VCaP (cell line): ENCODE measurements around the gene WDTC1.
A peak's percentile ranks its signal among the peaks of the same experiment; 100 is the strongest.

ENCODE experiments used
- H3K27ac ChIP-seq: fragments of 450-650 bp; 2 replicates; pipeline ENCODE4 v1.5.1; 2017
- TF ChIP-seq, protein P1 (sequence below): fragments of 450-650 bp; conservative IDR thresholded peaks from 2 replicates; pipeline ENCODE4 v1.5.1; 2017; ENCODE audit warnings: mild to moderate bottlenecking, moderate library complexity

The WDTC1 gene

DNA sequence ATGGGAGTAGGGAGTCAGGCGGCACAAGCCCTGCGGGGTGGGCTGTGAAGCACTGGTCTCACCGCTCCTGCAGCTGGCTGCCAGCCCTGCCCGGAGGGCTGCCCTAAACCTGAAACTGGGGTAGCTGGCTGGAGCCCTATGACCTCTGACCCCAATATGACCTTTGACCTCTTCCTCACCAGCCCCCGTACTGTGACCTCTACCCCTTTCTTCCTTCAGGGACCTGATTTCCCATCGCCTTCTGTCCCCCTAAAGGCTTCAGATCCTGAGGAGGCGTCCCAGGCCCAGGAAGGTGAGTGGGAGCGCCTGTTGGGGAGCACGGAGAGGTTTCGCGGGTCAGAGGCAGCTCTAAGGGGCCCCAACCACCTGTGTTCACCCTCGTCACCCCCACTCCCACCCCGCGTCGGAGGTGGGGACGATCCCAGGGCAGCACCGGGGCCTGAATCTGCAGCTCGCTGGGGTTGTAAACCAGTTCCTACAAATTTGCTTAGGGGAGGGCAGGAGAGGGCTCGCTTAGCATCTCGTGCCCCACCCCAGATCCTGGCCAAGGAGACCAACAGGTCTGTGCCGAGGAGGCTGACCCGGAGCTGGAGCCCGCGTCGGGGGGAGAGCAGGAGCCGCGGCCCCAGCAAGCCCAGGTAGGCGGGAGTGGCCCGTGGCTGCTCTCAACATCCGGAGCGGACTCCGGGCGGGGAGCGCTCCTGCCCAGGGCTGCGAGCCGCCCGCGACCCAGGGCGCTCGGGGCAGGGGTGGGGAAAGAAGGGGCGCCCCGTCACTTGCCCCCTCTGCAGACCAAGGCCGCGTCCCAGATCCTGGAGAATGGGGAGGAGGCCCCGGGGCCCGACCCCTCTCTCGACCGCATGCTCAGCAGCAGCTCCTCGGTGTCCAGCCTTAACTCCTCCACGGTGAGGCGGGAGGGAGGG is 114.7 kb downstream of the WDTC1 start:
- TF ChIP-seq, protein P1, sequence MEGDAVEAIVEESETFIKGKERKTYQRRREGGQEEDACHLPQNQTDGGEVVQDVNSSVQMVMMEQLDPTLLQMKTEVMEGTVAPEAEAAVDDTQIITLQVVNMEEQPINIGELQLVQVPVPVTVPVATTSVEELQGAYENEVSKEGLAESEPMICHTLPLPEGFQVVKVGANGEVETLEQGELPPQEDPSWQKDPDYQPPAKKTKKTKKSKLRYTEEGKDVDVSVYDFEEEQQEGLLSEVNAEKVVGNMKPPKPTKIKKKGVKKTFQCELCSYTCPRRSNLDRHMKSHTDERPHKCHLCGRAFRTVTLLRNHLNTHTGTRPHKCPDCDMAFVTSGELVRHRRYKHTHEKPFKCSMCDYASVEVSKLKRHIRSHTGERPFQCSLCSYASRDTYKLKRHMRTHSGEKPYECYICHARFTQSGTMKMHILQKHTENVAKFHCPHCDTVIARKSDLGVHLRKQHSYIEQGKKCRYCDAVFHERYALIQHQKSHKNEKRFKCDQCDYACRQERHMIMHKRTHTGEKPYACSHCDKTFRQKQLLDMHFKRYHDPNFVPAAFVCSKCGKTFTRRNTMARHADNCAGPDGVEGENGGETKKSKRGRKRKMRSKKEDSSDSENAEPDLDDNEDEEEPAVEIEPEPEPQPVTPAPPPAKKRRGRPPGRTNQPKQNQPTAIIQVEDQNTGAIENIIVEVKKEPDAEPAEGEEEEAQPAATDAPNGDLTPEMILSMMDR: no peak
- peak overlapping the region; percentile 91 for H3K27ac ChIP-seq

GRCh38 chr1:27349784-27350662 is 115.6 kb downstream of the WDTC1 start:
- peak overlapping the region; percentile 91 for H3K27ac ChIP-seq

GRCh38 chr1:27350663-27351540 is 116.5 kb downstream of the WDTC1 start:
- TF ChIP-seq, protein P1: no peak
- peak overlapping the region; percentile 91; the same call in 1 of the 2 replicates for H3K27ac ChIP-seq

More at GRCh38 chr1:27349784-27350662, 115.6 kb downstream of the WDTC1 start:
- TF ChIP-seq, protein P1: no peak

DNA sequence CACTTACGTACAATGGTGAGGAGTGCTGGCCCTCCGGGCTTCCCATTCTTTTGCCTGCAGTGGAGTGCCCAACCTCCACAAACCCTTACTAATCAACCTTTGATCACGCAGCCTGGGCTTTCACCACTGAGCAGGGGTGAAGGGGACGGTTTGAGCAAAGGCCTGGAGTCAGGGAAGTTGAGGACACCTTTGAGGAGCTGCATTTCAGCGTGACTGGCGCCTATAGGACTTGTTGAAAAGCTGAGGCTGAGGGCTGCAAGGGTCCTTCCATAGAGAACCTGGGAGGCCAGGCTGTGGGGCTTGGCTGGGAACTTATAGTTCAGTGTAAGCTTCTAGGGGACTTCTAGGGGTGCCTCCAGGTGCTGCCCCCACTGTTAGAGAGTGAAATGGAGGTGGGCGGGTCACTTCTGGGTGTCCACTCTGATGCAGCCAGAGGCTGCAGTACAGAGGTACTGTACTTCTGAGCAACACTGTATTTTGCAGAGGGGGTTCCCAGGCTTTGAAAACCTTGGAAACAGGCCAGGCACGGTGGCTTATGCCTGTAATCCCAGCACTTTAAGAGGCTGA is 117.2 kb downstream of the WDTC1 start:
- TF ChIP-seq, protein P1: no peak
- H3K27ac ChIP-seq: no peak overlapping the region

DNA sequence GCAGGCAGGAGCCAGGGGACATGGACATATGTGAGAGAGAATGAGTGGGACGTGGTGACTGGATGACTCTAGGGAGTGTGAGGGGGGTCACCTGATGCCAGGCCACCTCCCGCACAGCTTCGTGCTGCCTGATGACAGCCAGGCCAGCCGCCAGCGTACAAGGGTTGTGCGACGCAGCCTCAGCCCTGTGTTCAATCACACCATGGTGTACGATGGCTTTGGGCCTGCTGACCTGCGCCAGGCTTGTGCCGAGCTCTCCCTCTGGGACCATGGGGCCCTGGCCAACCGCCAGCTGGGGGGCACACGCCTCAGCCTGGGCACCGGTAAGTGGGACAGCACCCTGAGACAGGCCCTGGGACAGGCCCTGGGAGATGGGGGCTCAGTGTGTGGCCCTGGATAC is 118.7 kb downstream of the WDTC1 start:
- H3K27ac ChIP-seq: no peak overlapping the region
- TF ChIP-seq, protein P1: no peak

GRCh38 chr1:27353629-27354028 is 119.2 kb downstream of the WDTC1 start:
- H3K27ac ChIP-seq: no peak overlapping the region
- TF ChIP-seq, protein P1: no peak
